GM18517 (cell line): ENCODE measurements around the gene CHRD.

ENCODE experiments used
- ATAC-seq: cut with Tn5 transposase; IDR thresholded peaks from one replicate; pipeline ENCODE4 v1.9.1; 2021; ENCODE audit warnings: mild to moderate bottlenecking, moderate library complexity; ENCODE audit not compliant: unreplicated experiment

The CHRD gene

DNA sequence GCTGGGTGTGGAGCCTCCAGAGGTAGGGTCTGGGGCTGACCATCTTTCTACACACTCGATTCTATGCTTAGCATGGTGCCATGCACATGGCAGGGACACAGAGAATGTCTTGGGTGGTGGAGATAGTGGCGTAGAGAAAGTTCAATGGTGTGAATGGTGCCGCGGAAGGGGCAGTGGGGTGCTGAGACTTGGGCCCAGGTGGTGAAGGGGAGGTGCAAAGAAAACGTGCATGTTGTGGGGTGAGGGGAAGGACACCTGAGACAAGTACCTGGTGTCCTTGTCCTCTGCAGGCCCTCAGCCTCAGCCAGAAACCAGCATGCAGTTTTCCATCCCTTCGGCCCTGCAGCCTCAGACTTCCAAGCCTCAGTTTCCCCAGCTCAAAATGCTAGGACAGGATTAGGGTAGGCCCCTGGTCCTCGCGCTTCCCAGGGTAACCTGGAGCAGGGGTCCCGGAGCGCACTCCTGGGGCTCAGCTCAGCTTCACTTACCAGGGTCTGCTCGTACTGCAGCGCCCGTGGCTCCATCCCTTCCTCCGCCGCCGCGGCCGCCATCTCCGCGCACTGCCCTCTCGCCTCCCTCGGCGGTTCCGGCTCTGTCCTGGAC, 18.8 kb upstream of the CHRD start:
- ATAC-seq: no peak

DNA sequence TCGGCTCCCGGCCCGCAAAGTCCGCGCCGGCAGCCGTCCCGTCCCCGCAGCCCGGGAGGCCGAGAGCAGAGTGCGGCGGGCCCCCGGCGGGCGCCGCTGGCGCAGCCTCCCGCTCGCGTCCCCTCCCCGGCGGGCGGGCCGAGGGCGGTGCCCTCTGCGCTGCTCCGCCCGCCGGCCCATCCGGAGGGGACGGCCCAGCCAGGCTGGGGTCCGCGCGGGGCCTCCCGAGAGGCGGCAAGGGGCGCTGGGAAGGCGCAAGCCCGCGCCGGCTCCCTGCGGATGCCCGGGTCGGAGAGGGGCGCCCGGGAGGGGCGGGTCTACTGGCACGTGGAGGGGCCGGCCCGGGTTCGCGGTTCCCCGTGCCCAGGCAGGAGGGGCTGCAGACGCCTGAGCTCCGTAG, 18.3 kb upstream of the CHRD start, which contains the start of the genes CLCN2 and POLR2H:
Gene CLCN2 (minus strand): TSS at position 74 of the 400 bp plus-strand sequence. CDS start 126 bp downstream, outside the sequence.
Gene POLR2H (plus strand): TSS at position 179 of the 400 bp plus-strand sequence. CDS start 1,783 bp downstream, outside the sequence.
- no peak for ATAC-seq

DNA sequence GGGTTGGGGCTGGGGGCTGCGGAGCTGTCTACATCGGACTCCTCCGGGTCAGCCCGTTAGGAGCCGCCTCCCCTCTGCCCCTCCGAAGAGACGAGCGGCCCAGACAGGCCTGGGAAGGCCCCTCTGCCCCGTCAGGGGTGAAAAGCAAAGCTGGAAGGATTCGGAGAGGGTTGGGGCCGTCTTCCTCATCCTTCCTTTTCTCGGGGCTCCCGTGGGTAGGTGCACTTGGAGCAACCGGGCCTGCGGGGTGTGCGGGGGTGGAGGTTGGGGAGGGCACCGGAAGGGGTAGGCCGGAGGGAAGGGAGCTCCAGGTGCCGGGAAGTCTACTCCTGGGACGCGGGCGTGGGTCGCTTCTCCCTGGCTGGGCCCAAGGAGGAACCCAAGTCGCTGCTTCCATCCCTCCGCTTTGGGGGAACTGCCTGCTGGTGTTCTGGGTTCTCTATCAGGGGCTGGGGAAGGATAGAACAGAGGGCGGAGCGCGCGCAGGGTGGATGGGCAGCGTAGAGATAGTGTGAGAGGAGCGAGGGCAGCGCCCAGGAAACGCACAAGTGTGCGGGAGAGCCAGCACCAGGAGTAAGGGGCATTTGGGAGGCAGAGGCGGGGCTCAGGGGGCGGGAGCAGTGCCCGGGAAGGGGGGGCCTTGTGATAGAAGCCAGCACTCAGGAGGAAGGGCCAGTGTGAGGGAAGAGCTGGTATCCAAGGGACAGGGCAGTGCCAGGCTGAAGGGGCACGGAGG, 17.8 kb upstream of the CHRD start:
- ATAC-seq: no peak

GRCh38 chr3:184362668-184363546, 16.9 kb upstream of the CHRD start:
- ATAC-seq: peak; percentile 89

- ATAC-seq: no peak
These were observed 13.1 kb upstream of the CHRD start for GRCh38 chr3:184366619-184367289.

DNA sequence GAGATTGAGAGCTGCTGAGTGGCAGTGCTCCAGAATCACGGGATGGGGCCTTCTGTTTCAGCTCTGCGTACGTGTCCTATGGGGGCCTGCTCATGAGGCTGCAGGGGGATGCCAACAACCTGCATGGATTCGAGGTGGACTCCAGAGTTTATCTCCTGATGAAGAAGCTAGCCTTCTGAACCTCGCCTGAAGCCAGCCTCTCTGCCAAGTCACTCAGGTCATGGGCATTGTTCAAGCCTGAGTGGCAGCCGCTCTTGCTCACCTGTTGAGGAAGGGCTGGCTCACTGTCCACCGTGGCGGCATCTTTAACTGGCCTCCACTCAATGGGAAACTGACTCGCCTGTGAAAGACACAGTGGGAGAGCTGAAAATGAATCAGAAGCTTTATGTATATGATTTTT, 11.7 kb upstream of the CHRD start:
- no peak for ATAC-seq

- no peak for ATAC-seq
These were observed 11.2 kb upstream of the CHRD start for GRCh38 chr3:184368586-184369183.

DNA sequence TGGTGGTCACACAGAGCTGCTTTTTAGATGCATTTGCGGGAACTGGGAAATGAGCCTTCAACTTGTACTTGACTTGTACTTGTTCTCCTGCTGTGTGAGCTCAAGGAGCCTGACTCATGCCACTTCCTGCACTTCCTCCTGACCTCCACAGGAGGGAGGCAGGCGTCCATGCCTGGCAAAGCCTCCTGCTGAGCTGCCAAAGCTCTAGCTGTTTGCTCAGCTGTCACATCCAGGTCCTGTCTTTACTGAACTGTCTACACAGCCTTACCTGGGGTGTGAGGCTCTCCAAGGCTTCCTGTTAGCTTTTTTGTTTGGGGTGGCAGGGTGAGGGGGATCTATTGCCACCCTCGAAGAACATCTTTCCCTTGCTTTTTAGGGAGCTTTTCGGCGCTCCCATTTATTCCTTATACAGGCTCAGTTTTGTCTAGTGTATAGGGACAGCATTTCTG, 8.3 kb upstream of the CHRD start:
- ATAC-seq: no peak

DNA sequence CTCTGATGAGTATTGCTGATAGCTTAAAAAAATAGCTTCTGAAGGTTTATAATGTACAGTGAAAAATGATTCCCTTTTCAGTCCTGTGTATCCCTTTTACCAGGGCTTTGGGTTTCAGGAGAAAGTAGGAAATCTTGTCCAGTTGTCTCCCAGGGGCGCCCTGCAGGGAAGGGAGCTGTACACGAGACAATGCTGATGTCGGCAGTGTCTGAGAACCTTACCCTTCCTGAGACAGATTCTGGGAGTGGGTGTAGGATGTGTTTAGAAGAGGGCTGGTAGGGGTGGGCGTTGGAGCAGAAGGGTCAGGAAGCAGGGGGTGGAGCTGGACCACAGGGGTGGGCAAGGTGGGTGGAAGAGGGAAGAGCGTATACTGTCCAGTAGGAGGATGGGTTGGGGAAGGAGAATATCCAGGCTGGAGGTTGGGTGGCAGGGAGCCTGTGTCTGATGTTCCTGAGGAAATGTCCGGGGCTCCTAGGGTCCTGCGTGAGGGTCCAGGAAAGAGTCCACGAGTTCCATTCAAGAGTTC, 7.5 kb upstream of the CHRD start:
- ATAC-seq: no peak

DNA sequence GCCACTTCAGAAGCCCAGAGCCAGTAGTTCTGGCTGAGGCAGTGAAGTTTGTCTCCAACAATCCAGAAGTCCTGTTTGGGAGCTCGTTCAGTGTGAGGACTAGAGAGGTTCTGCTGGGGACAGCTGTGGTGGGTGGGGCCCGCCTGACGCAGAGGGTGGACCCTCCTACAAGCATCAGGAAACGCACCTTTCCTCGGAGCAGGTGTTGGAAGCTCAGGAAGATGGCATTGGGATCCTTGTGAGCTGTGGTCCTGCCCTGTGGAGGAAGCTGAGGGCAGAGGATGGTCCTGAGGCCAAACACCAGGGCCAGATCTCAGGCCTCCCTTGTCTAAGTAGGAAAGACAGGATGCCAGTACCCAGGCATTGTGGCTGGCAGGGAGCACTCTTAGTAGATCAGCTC, 6.9 kb upstream of the CHRD start:
- no peak for ATAC-seq

DNA sequence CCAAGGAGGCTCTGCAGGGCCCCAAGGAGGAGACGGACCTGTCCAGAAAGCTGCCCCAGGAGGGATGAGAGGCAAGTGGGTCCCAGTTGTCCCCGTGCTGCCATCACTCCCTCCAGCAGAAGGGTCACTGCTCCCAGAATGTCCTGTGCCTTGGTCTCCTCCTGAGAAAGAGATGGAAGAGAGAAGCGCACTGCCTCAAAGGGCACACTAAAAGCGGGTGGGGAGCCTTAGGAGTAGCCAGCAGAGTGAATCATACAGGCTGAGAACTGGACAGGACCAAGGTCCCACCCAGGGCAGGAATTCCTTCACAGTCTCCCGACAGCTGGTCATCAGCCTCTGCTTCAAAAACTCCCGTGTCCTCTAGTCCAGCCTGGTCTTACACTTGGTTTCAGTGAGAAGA, 6.4 kb upstream of the CHRD start:
- ATAC-seq: no peak

- ATAC-seq: no peak
These were observed 4.0 kb upstream of the CHRD start for GRCh38 chr3:184375747-184376461.

- no peak for ATAC-seq
These were observed 2.5 kb upstream of the CHRD start for GRCh38 chr3:184377374-184377773.

DNA sequence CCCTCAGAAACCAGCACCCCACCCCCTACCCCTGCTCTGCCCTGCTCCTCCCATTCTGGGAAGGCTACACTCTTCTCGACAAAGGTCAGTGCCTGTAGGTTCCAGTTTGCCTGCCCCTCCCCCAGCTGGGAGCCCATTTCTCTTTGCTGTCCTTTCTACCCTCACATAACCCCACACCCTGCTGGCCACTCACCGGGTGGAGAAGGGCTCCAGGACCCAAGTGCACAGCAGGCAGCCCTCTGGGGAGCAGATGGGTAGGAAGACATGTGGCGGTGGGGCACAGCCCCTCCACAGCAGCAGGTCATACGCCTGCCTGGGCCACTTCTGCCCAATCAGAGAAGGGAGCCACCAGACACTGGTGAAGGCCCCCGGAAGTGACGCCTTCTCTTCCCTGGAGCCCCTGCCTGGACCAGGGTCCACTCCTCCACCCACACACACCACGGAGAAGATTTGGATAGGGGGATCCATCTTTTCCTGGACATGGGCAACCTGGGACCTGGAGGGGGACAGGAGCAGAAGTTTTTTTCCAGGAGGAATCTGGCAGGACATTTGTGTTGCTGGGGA, 1.9 kb upstream of the CHRD start, which contains the start of gene THPO:
Gene THPO (minus strand): TSS at position 326 of the 564 bp plus-strand sequence. CDS start 1,948 bp downstream, outside the sequence.
- ATAC-seq: no peak

- ATAC-seq: no peak
These were observed 1.1 kb upstream of the CHRD start for GRCh38 chr3:184378651-184379357.

DNA sequence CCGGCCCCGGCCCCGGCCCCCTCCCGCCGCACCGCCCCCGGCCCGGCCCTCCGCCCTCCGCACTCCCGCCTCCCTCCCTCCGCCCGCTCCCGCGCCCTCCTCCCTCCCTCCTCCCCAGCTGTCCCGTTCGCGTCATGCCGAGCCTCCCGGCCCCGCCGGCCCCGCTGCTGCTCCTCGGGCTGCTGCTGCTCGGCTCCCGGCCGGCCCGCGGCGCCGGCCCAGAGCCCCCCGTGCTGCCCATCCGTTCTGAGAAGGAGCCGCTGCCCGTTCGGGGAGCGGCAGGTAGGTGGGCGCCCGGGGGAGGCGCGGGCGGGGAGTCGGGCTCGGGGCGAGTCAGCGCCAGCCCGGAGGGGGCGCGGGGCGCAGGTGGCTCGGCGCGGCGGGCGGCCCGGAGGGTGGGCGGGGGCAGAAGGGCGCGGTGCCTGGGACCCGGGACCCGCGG, 352 bp downstream of the CHRD start:
- ATAC-seq: no peak

DNA sequence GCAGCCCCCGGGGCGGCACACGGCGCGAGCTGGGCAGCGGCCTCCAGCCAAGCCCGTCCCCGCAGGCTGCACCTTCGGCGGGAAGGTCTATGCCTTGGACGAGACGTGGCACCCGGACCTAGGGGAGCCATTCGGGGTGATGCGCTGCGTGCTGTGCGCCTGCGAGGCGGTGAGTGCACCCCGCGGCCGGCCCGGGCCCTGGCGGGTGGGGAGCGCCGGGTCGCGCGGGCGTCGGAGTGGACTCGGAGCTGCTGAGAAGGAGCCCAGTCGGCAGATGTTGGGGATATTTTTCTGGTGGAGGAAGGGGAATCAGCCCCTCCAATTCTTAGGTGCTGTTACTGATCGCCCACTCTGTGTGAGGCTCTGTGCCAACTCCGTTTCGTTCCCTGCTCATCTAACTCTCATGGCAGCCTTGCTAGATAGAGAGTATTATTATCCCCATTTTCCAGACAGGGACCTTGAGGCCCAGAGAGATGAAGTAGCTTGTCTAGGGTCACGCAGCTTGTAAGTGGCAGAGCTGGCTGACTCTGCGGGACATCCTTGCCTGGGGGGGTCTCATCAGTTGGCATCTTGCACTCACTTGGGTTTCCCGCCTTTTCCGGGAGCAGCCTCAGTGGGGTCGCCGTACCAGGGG, 890 bp downstream of the CHRD start:
- no peak for ATAC-seq
